Endothelial cell of umbilical vein (primary cell): ENCODE data around the gene MCF2L. TPM values are rescaled to one million over a fixed set of nuclear protein-coding genes. Genes with fewer than 3 reads are reported as not detected.

Source experiments
- BruUV-seq: library from RNA; stranded (reverse); fragments of 400-500 nt; replicated peaks from 2 replicates; lab custom pipeline; 2021; lab: Mats Ljungman, UMichigan
- CTCF ChIA-PET: fragments of 300-600, 350-600 bp; sonication (Branson Sonifier 250); formaldehyde crosslinking; loops from one replicate; lab custom pipeline; 2021; ENCODE audit warnings: antibody characterized with exemption, inconsistent platforms; lab: Charles Lee
- POLR2A ChIA-PET: fragments of 300-600, 350-600 bp; sonication (Branson Sonifier 250); formaldehyde crosslinking; loops from one replicate; lab custom pipeline; 2021; ENCODE audit warnings: antibody characterized with exemption, inconsistent platforms; lab: Charles Lee
- DNase-seq: peaks from one replicate; pipeline ENCODE4 v3.0.0-alpha.2; 2011; ENCODE audit warnings: low read depth, low spot score
- FAIRE-seq: peaks from 2 replicates; lab custom pipeline; 2011; peaks lifted over from hg19 to GRCh38; lab: Jason Lieb, UNC
- H2AFZ ChIP-seq: 2 replicates; pipeline ENCODE4 v1.6.0; 2012; ENCODE audit warnings: low read depth, low read length, control low read depth, inconsistent platforms
- H3K27ac ChIP-seq: 2 replicates; pipeline ENCODE4 v1.5.1; 2011; ENCODE audit warnings: low read depth, mild to moderate bottlenecking, control low read depth, low read length, moderate library complexity; ENCODE audit not compliant: insufficient read depth
- H3K27me3 ChIP-seq, 2 experiments: 2 replicates each; pipeline versions ENCODE4 v1.6.0 to v1.6.1; 2011; ENCODE audit warnings: low read length in 2 of 2, mixed read lengths in 1 of 2; ENCODE audit not compliant: control insufficient read depth in 2 of 2, insufficient read depth in 2 of 2
- H3K36me3 ChIP-seq, 2 experiments: 2 replicates in 1 of 2; 3 replicates in 1 of 2; pipeline ENCODE4 v1.5.1; 2011; ENCODE audit warnings: low read length in 2 of 2, mild to moderate bottlenecking in 1 of 2, moderate library complexity in 1 of 2; ENCODE audit not compliant: control insufficient read depth in 2 of 2, insufficient read depth in 2 of 2; ENCODE audit errors: extremely low read depth in 1 of 2
- H3K4me1 ChIP-seq: 3 replicates; pipeline ENCODE4 v1.5.1; 2011; ENCODE audit warnings: mild to moderate bottlenecking, low read length; ENCODE audit not compliant: control insufficient read depth, insufficient read depth; ENCODE audit errors: extremely low read depth
- H3K4me2 ChIP-seq: 2 replicates; pipeline ENCODE4 v1.6.1; 2011; ENCODE audit warnings: low read length, control low read depth, mixed read lengths; ENCODE audit not compliant: insufficient read depth
- H3K4me3 ChIP-seq, 3 experiments: fragments of 200-600 bp in 1 of 3; sonication (generic), shearing (Covaris generic) in 1 of 3; replicated peaks in 1 of 3; 2 replicates each; pipeline ENCODE4 v1.5.1; 2011 to 2016; ENCODE audit warnings: control low read depth in 3 of 3, low read length in 3 of 3, mild to moderate bottlenecking in 2 of 3, inconsistent platforms in 1 of 3, low read depth in 1 of 3, moderate library complexity in 1 of 3; ENCODE audit not compliant: insufficient read depth in 1 of 3
- H3K79me2 ChIP-seq: 2 replicates; pipeline ENCODE4 v1.6.0; 2012; ENCODE audit warnings: low read length, inconsistent platforms; ENCODE audit not compliant: control insufficient read depth, insufficient read depth
- H3K9ac ChIP-seq: replicated peaks from 2 replicates; pipeline ENCODE3; 2011; ENCODE audit warnings: low read length, control low read depth; ENCODE audit not compliant: insufficient read depth; ENCODE audit errors: extremely low read depth
- H3K9me1 ChIP-seq: replicated peaks from 3 replicates; pipeline ENCODE4 v1.6.0; 2011; ENCODE audit warnings: mild to moderate bottlenecking, low read length; ENCODE audit not compliant: control insufficient read depth, insufficient read depth; ENCODE audit errors: extremely low read depth
- H3K9me3 ChIP-seq: replicated peaks from 2 replicates; pipeline ENCODE4 v1.5.1; 2012; ENCODE audit warnings: low read length, inconsistent platforms; ENCODE audit not compliant: control insufficient read depth, insufficient read depth
- H4K20me1 ChIP-seq: replicated peaks from 2 replicates; pipeline ENCODE3; 2011; ENCODE audit warnings: mild to moderate bottlenecking, low read length; ENCODE audit not compliant: control insufficient read depth, insufficient read depth; ENCODE audit errors: extremely low read depth
- CTCF ChIP-seq, 2 donors: IDR thresholded peaks; 1 replicate in 1 of 2; 2 replicates in 1 of 2; pipeline ENCODE4 v1.5.1; 2011; ENCODE audit warnings: low read length in 2 of 2, mild to moderate bottlenecking in 2 of 2, moderate library complexity in 2 of 2, control low read depth in 1 of 2, inconsistent platforms in 1 of 2, low read depth in 1 of 2; ENCODE audit not compliant: insufficient read depth in 1 of 2; ENCODE audit errors: extremely low read depth in 1 of 2
- EZH2 ChIP-seq: IDR thresholded peaks from 2 replicates; pipeline ENCODE4 v1.6.1; 2012; ENCODE audit warnings: borderline replicate concordance, low read depth, mild to moderate bottlenecking, moderate library complexity, low read length, inconsistent platforms; ENCODE audit not compliant: severe bottlenecking
- FOS ChIP-seq: IDR thresholded peaks from 2 replicates; pipeline ENCODE4 v1.6.1; 2011; ENCODE audit warnings: mild to moderate bottlenecking, low read length, moderate library complexity, borderline replicate concordance; ENCODE audit not compliant: insufficient read depth
- GATA2 ChIP-seq: IDR thresholded peaks from 2 replicates; pipeline ENCODE4 v1.7.0; 2011; ENCODE audit warnings: low read depth, mild to moderate bottlenecking, moderate library complexity, mixed read lengths, low read length; ENCODE audit not compliant: insufficient read length, insufficient read depth
- JUN ChIP-seq: IDR thresholded peaks from 2 replicates; pipeline ENCODE4 v1.6.1; 2011; ENCODE audit warnings: borderline replicate concordance, low read depth; ENCODE audit not compliant: insufficient read length, insufficient read depth
- MAX ChIP-seq: IDR thresholded peaks from 2 replicates; pipeline ENCODE4 v1.6.1; 2011; ENCODE audit not compliant: insufficient read depth, insufficient read length
- MYC ChIP-seq: IDR thresholded peaks from one replicate; pipeline ENCODE4 v1.6.1; 2011; ENCODE audit warnings: mild to moderate bottlenecking, low read depth, low read length
- POLR2A ChIP-seq: IDR thresholded peaks from 2 replicates; pipeline ENCODE4 v1.6.1; 2012; ENCODE audit warnings: low read depth, mild to moderate bottlenecking, control low read depth, low read length
- POLR2AphosphoS5 ChIP-seq: IDR thresholded peaks from 2 replicates; pipeline ENCODE4 v1.6.1; 2012; ENCODE audit warnings: low read depth, mild to moderate bottlenecking, control low read depth, low read length, moderate library complexity; ENCODE audit not compliant: insufficient read depth
- dilution Hi-C: fragments of 300-500 bp; cut with MboI; formaldehyde crosslinking; loops from one replicate; pipeline ENCODE4 v1.15.0; 2019; ENCODE audit warnings: low sequenced_read_pairs; ENCODE audit not compliant: extremely low pct_ligation_motif_present
- intact Hi-C: fragments of 100-400 bp; cut with micrococcal nuclease; formaldehyde crosslinking; loops from one replicate; pipeline ENCODE4 v1.10.0; 2022
- polyA plus RNA-seq, 4 experiments: library from polyadenylated mRNA; depleted of rRNA in 3 of 4; stranded (reverse) in 3 of 4; unstranded in 1 of 4; fragments of >200 nt; gene quantifications; 2 replicates each; pipeline versions ENCODE4 v1.2.1 to v1.2.3, GENCODE V29; 2011 to 2012; ENCODE audit warnings: missing spikeins in 1 of 4
- total RNA-seq: library from RNA; stranded (reverse); gene quantifications from 2 replicates; pipeline ENCODE4 v1.2.3, GENCODE V29; 2021

The MCF2L gene
- total and polyA plus RNA-seq, 2 donors (not counting 3 experiments of a cell fraction or from before 2014, with no cell fraction given): 0.33 to 0.58 TPM

- Histone ChIP-seq H3K79me2 (no peaks in the 10 kb centered on the region), H3K9me3 (no peaks in the 10 kb centered on the region), H3K36me3 (no peaks in the 10 kb centered on the region), H2AFZ (no peak overlapping the region), H3K9me1 (no peaks in the 10 kb centered on the region), H3K4me1 (no peaks in the 10 kb centered on the region), H3K9ac (no peak overlapping the region), H4K20me1 (no peaks in the 10 kb centered on the region), H3K4me2 (no peak overlapping the region), H3K27me3 (no peaks in the 10 kb centered on the region), H3K4me3 (no peak overlapping the region), H3K27ac (no peak overlapping the region)
- CTCF ChIA-PET: no interaction called here
- intact Hi-C loops (no loop called here), dilution Hi-C loops (no loop called here)
- DNase-seq (no peak), FAIRE-seq (no peak)
- no peak for TF ChIP-seq EZH2
- no peak for TF ChIP-seq GATA2
- no peak for TF ChIP-seq POLR2A
- no peak for TF ChIP-seq CTCF (IDR thresholded peaks at IDR 0.05; ENCODE audit: extremely low read depth in 1 of 2, insufficient read depth in 1 of 2, low read depth in 1 of 2, low read length in 2 of 2)
- TF ChIP-seq FOS: no peak
- no peak for TF ChIP-seq JUN
- TF ChIP-seq POLR2AphosphoS5: no peak
- no peak for TF ChIP-seq MAX
- no peak for TF ChIP-seq MYC
- no TSS peak for BruUV-seq
- POLR2A ChIA-PET: no interaction called here
These were observed 85.0 kb downstream of the MCF2L start for GRCh38 chr13:113053801-113054604.
